Bone marrow (tissue), 2 donors: ENCODE measurements around the gene PRR19.
A peak's percentile ranks its signal among the peaks of the same experiment; 100 is the strongest.
"Not testable (repeated sequence)": the region's sequence is repeated elsewhere in the genome, so short reads cannot be mapped to it uniquely, and the experiment has no call there.

ENCODE experiments used
- DNase-seq, 2 donors: peaks; one replicate each; lab custom pipeline; 2025; lab: John Stamatoyannopoulos, UW

PRR19 gene

GRCh38 chr19:42325896-42326771 lies 24.2 kb downstream of the PRR19 start:
- DNase-seq = peak in 1 of 2 donors; percentile 51

DNA sequence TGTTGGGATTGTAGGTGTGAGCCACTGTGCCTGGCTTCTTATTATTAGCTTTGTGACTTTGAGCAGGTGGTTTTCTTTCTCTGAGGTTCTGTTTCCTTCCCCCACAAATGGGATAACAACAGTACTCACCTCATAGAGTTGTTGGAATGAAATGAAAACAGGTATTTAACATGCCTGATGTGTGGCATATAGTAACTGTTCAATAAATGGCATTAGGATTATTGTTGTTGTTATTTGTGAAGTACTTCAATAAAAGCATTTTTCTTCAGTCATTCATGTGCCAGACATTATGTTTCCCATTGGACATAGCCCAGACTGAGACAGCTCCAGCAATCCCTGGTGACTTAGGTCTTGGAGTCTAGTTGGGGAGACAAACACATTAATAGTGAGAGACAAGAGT lies 25.0 kb downstream of the PRR19 start:
- no peak for DNase-seq

DNA sequence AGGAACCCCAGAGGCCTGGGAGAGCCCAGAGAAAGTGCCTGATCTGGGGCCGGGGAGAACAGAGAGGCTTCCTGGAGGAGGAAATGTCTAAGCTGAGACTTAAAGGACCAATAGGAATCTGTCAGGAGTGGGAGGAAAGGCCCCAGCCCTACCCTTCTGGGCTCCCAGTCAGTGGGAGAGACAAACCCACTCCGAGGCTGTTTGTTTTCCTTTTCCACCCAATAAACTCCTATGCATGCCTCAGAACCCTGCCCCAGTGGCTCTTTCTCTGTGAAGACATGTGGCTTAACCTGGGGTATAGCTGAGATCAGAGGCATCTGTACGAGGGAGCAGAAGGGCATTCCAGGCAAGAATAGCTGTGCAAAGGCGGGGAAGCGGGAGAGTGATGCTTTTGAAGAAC lies 25.4 kb downstream of the PRR19 start:
- DNase-seq = no peak

DNA sequence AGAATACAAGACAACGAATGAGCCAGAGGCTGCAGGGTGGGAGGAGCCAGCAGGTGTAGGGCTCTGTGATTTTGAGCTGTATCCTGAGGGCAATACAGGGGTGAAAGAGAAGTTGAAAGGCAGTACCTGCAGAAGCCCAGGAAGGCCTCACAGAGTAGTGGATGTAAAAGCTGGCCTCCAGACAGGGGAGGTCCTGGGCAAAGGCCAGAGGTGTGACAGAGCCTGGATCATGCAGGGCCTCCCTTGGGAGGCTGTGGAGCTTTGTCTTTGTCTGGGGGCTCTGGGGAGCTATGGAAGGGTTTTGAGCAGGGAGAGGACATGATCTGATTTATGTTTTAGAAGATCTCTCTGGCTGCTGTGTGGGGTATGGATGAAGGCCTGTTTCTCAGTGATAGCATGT lies 26.2 kb downstream of the PRR19 start:
- DNase-seq = no peak

- DNase-seq = no peak
Observed at GRCh38 chr19:42328854-42329253, 26.9 kb downstream of the PRR19 start.

- DNase-seq = no peak
Observed at GRCh38 chr19:42330241-42330711, 28.3 kb downstream of the PRR19 start.

DNA sequence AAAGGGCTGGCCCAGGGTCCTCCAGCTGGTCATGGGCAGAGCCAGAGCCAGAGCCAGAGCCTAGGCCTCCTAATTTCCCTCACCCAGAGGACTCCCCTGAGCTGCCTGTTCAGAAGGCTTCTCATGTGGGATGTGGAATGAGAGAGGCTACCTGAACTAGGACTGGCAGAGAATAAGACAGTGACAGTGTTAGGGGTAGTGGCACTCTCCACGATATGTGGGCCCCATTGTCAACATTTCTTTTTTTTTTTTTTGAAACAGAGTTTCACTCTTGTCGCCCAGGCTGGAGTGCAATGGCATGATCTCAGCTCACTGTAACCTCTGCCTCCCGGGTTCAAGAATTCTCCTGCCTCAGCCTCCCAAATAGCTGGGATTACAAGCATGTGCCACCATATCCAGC lies 29.4 kb downstream of the PRR19 start:
- not testable (repeated sequence) for DNase-seq

DNA sequence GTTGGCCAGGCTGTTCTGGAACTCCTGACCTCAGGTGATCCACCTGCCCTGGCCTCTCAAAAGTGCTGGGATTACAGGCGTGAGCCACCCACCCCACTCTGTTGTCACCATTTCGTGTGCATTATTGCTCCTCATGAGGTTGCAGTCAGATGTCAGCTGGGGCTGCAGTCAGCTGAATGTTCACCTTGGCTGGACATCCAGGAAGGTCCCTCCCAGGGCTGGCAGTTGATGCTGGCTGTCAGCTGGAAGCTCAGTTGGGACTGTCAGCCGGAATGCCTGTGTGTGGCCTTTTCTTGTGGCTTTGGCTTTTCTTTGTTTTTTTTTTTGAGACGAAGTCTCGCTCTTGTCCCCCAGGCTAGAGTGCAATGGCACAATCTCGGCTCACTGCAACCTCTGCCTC lies 30.1 kb downstream of the PRR19 start:
- DNase-seq = no peak

GRCh38 chr19:42333018-42333417 lies 31.1 kb downstream of the PRR19 start:
- DNase-seq = no peak

GRCh38 chr19:42333975-42334696 lies 32.2 kb downstream of the PRR19 start:
- no peak for DNase-seq

DNA sequence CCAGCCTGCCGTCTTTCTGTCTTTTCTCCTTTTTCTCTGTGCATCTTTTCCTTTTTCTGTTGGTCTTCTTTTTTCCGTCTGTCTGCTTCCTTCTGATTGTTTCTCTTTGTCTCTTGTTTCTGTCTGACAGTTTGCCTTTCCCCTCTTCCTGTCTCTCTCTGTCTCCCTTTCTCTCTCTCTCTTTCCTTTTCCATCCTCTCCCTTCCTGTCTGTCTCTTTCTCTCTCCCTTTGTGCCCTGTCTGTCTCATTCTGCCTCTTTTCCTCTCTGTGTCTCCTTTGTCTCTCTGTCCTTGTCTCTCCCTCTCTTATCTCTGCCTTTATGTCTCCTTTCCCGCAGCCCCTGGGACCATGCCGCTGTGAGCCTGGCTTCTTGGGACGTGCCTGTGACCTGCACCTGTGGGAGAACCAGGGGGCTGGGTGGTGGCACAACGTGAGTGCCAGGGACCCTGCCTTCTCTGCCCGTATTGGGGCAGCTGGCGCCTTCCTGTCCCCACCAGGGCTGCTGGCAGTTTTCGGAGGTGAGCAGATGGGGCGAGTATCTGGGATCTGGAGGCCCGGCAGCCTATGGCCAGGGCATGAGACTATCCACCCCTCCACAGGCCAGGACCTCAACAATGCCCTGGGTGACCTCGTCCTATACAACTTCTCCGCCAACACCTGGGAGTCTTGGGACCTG lies 32.9 kb downstream of the PRR19 start:
- DNase-seq = no peak

DNA sequence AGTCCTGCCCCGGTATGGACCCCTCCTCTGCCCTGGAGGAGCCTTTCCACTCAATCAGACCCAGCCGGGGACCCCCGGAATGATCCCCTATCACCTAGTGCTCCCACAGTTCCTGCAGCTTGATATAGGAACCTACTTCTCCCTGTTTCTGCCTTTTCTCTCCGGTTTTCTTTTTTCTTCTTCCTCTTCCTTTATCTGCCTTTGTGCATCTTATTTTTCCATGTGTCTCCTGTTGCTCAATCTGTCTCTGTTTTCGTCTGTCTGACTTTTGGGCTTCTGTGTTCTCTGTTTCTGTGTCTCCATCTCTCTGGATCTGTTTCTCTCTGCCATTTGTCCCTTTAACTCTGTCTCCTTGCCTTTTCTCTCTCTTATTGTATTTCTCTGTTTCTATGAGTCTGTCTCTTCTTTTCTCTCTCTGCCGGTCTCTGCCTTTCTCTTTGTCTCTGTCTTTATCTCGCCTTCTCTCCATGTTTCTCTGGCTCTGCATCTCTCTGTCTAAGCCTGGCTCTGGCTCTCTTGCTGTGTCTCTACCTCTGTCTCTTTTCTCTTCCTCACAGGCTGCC lies 33.5 kb downstream of the PRR19 start:
- DNase-seq = no peak

- no peak for DNase-seq
Observed at GRCh38 chr19:42335971-42336370, 34.0 kb downstream of the PRR19 start.

DNA sequence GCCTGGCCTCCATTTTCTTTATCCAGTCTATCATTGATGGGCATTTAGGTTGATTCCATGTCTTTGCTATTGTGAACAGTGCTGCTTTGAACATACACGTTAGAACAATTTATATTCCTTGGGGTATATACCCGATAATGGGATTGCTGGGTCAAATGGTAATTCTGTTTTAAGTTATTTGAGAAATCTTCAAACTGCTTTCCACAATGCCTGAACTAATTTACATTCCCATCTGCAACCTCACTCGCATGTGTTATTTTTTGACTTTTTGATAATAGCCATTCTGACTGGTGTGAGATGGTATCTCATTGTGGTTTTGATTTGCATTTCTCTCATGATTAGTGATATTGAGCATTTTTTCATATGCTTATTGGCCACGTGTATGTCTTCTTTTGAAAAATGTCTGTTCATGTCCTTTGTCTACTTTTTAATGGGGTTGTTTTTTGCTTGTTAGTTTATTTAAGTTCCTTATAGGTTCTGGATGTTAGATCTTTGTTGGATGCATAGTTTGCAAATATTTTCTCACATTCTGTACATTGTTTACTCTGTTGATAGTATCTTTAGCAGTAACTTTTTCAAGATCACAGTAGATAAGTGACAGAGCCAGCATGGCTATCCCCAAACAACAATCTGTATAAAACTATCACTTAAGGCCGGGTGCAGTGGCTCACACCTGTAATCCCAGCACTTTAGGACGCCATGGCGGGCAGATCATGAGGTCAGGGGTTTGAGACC lies 37.4 kb downstream of the PRR19 start:
- DNase-seq = not testable (repeated sequence)

- DNase-seq = not testable (repeated sequence)
Observed at GRCh38 chr19:42339922-42340321, 38.0 kb downstream of the PRR19 start.

DNA sequence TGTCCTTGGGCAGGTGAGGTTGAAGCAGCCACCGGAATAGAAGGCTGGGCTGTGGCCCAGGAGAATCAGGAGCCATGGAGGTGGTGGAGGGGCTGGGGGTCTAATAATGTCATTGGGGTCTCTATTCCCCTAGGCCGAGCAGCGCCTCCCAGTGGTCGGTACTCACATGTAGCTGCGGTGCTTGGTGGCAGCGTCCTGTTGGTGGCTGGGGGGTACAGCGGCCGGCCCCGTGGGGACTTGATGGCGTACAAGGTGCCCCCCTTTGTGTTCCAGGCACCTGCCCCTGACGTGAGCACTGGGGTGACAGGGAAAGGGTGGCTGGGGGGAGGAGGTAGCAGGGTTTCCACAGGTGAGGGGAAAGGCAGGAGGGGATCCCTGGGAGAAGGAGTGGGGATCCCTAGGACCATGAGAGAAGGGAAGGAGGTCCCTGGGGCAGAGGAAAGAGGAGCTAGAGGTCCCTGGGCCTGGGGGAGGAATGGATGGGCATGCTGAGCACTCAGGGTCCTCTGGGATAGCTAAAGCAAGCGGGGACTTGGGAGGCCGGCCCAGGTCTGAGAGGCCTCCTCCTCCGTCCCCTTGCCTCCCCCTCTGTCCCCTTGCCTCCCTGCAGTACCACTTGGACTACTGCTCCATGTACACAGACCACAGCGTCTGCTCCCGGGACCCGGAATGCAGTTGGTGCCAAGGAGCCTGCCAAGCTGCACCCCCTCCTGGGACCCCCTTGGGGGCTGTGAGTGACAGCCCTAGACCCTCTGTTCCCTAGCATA lies 41.6 kb downstream of the PRR19 start:
- DNase-seq = no peak

DNA sequence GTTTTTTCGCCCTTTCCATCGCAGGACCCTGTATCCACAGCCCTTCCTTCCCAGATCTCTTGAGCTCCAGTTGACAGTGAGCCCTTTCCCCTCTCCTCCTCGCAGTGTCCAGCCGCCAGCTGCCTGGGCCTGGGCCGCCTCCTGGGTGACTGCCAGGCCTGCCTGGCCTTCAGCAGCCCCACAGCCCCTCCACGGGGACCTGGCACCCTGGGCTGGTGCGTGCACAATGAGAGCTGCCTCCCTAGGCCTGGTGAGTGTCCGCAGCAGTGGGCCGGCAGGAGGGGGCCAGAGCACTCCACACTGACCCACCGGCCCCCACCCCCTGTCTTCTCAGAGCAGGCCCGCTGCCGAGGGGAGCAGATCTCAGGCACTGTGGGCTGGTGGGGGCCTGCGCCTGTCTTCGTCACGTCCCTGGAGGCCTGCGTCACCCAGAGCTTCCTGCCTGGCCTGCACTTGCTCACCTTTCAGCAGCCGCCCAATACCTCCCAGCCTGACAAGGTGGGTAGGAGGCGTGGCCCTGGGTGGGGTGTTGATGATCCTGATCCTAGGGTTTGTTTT lies 42.5 kb downstream of the PRR19 start:
- no peak for DNase-seq

DNA sequence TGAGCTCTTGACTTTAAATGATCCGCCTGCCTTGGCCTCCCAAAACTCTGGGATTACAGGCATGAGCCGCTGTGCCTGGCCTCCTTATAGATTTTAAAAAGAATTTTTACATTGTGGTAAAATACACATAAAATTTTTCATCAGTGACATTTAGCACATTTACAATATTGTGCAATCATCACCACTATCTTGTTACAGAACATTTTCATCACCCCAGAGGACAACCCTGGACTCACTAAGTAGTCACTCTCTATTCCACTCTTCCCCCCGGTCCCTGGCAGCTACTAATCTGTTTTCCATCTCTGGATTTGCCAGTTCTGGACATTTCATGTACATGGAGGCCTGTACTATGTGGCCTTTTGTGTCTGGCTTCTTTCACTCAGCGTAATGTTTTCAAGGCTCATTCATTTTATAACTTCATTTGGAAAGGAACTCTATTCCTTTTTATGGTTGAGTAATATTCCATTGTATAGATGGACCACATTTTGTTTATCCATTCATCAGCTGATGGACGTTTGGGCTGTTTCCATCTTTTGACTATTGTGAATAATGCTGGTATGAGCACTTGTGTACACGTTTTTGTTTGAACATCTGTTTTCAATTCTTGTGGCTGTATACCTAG lies 43.4 kb downstream of the PRR19 start:
- no peak for DNase-seq

- DNase-seq = no peak
Observed at GRCh38 chr19:42348211-42348610, 46.3 kb downstream of the PRR19 start.
